Tibial nerve (tissue), 3 donors: ENCODE results near the gene RBM33.

ENCODE experiments used
- CTCF ChIP-seq, 5 experiments: fragments of 200-600 bp in 3 of 5; fragments of 450-650 bp in 2 of 5; sonication (generic) in 3 of 5; IDR thresholded peaks; one replicate each; pipeline ENCODE4 v1.5.1; 2016 to 2019; ENCODE audit warnings: antibody characterized with exemption in 5 of 5, mild to moderate bottlenecking in 3 of 5, moderate library complexity in 2 of 5
- POLR2A ChIP-seq, 2 donors: fragments of 450-650 bp; IDR thresholded peaks; one replicate each; pipeline ENCODE4 v1.6.1; 2017; ENCODE audit warnings: antibody characterized with exemption in 2 of 2, mild to moderate bottlenecking in 2 of 2, moderate library complexity in 2 of 2

DNA sequence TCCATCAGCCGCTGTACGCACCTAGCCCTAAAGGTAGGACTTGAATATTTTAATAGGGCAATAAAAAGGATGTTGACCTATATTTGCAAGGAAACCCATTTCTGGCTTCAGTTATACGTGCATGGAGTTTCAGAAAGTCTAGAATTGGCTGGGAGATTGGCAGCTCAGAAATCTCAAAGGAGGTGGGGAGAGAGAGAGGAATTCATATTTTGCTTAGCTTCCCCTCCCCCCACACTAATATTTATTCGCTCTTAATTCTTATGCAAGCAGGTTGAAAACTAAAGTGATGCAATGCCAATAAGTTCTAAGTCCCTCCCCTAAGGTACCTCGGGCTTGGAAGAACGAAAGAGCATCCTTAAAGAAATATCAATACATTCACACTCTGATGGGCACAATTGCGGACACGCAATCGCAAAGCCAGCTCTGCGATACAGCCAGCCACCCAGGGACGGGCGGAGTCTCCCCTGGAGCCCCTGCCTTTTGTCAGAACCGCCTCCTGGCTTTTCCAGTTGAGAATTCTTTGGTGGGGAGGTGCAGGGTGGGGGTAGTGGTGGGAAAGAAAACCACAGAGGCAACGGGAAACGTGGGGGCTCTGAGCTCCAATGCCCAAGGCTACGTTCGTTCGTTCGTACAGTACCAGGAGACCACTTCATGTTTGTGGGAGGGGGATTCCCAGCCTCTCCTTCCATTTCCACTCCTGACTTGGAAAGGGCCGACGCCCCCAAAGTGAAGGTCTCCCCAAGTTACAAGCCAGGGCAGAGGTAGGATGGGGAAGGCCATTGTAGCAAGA lies 166.5 kb downstream of the RBM33 start:
- no peak for TF ChIP-seq CTCF (IDR thresholded peaks at IDR 0.05)
- TF ChIP-seq POLR2A (IDR thresholded peaks at IDR 0.05) = no peak
